ENCODE measurements around the gene PBRM1.

Gene PBRM1

GRCh38 chr3:52649461-52650210 lies 36.1 kb downstream of the PBRM1 start:
- TF ChIP-seq POLR2AphosphoS5 (IDR thresholded peaks at IDR 0.05; ENCODE audit: low read depth, low read length) (no peak), REST (IDR thresholded peaks at IDR 0.05; ENCODE audit: insufficient read depth in 1 of 2, low read depth in 2 of 2, low read length in 2 of 2) (no peak), TAF1 (IDR thresholded peaks at IDR 0.05; ENCODE audit: borderline replicate concordance, insufficient read depth, low read length) (no peak), SIN3A (IDR thresholded peaks at IDR 0.05; ENCODE audit: borderline replicate concordance, insufficient read depth, low read length) (no peak), FOXP2 (optimal IDR thresholded peaks at IDR 0.05; ENCODE audit: borderline replicate concordance, extremely low read depth, extremely low read length, insufficient read depth) (no peak)

- TF ChIP-seq FOXP2 (optimal IDR thresholded peaks at IDR 0.05; ENCODE audit: borderline replicate concordance, extremely low read depth, extremely low read length, insufficient read depth) (no peak), SIN3A (IDR thresholded peaks at IDR 0.05; ENCODE audit: borderline replicate concordance, insufficient read depth, low read length) (no peak), REST (IDR thresholded peaks at IDR 0.05; ENCODE audit: insufficient read depth in 1 of 2, low read depth in 2 of 2, low read length in 2 of 2) (no peak), POLR2AphosphoS5 (IDR thresholded peaks at IDR 0.05; ENCODE audit: low read depth, low read length) (no peak), TAF1 (IDR thresholded peaks at IDR 0.05; ENCODE audit: borderline replicate concordance, insufficient read depth, low read length) (no peak)
Observed at GRCh38 chr3:52645549-52645948, 40.2 kb downstream of the PBRM1 start.

- TF ChIP-seq FOXP2 (optimal IDR thresholded peaks at IDR 0.05; ENCODE audit: borderline replicate concordance, extremely low read depth, extremely low read length, insufficient read depth) (no peak), POLR2AphosphoS5 (IDR thresholded peaks at IDR 0.05; ENCODE audit: low read depth, low read length) (no peak), SIN3A (IDR thresholded peaks at IDR 0.05; ENCODE audit: borderline replicate concordance, insufficient read depth, low read length) (no peak), REST (IDR thresholded peaks at IDR 0.05; ENCODE audit: insufficient read depth in 1 of 2, low read depth in 2 of 2, low read length in 2 of 2) (no peak), TAF1 (IDR thresholded peaks at IDR 0.05; ENCODE audit: borderline replicate concordance, insufficient read depth, low read length) (no peak)
Observed at GRCh38 chr3:52636673-52637072, 49.0 kb downstream of the PBRM1 start.

- no peak for TF ChIP-seq FOXP2 (optimal IDR thresholded peaks at IDR 0.05; ENCODE audit: borderline replicate concordance, extremely low read depth, extremely low read length, insufficient read depth)
- no peak for TF ChIP-seq POLR2AphosphoS5 (IDR thresholded peaks at IDR 0.05; ENCODE audit: low read depth, low read length)
- no peak for TF ChIP-seq TAF1 (IDR thresholded peaks at IDR 0.05; ENCODE audit: borderline replicate concordance, insufficient read depth, low read length)
- no peak for TF ChIP-seq SIN3A (IDR thresholded peaks at IDR 0.05; ENCODE audit: borderline replicate concordance, insufficient read depth, low read length)
- no peak for TF ChIP-seq REST (IDR thresholded peaks at IDR 0.05; ENCODE audit: insufficient read depth in 1 of 2, low read depth in 2 of 2, low read length in 2 of 2)
Observed at GRCh38 chr3:52633786-52634185, 51.9 kb downstream of the PBRM1 start.
